ENCODE results near the gene LIM2.

The LIM2 gene

DNA sequence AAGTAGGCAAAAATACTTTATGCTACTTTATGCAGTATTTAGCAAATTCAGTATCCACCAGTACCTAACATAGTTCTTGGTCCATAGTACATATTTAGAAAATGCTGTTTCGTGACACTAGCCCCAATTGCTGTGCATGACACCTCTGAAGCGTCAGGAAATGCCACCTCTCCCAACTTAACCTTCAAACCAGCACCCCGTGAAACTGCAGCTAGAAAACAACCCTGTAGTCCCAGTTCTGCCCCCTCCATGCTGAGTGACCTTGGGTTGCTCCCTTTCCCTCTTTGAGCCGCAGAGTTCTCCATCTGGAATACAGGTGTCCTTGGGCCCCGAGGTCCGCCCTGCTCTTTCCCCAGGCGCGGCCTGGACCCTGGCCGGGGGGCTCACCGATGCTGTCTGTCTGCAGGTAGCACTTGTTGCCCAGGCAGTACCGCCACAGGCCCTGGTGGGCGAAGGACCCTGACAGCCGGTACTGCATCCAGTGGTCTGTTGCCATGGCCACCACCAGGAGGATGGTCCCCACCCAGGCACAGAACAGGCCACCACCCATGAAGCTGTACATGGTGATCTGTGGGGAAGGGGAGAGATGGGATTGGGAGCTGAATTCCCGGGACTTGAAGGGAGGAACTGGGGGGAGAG lies 773 bp downstream of the LIM2 start:
- H3K36me3 ChIP-seq (ENCODE audit: low read depth) = no peaks in the 10 kb centered on the region
- H3K4me1 ChIP-seq (ENCODE audit: insufficient read depth, poor library complexity, severe bottlenecking) = no peaks in the 10 kb centered on the region
- H3K4me3 ChIP-seq (ENCODE audit: severe bottlenecking) = no peak overlapping the region
- no peaks in the 10 kb centered on the region for H3K9me3 ChIP-seq (ENCODE audit: severe bottlenecking)
- H3K27me3 ChIP-seq (ENCODE audit: insufficient read depth, poor library complexity, severe bottlenecking) = no peaks in the 10 kb centered on the region
- no peak overlapping the region for H3K27ac ChIP-seq (ENCODE audit: poor library complexity, severe bottlenecking)
- DNase-seq (ENCODE audit: low spot score) (no peak), ATAC-seq (ENCODE audit: low read depth) (no peak)
- no peak for TF ChIP-seq CTCF (IDR thresholded peaks at IDR 0.05; ENCODE audit: poor library complexity, severe bottlenecking)

DNA sequence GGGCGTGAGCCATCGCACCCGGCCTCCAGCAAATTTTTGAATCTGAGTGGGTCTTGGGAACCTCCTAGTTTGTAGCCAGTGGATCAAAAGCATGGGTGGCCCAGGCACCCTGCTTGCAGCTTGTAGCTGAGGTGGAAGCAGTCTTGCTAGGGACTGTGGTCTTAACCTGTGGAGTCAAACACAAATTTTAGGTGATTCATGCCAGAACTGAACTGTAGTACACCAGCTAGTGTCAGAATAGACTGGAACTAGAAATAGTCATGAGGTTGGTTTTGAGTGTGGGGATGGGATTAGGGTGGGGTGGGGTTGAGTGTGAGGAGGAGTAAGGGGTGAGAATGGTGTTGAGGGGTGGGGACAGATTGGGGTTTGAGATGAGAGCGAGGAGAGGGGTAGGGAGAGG lies 5.8 kb downstream of the LIM2 start:
- TF ChIP-seq CTCF (IDR thresholded peaks at IDR 0.05; ENCODE audit: poor library complexity, severe bottlenecking) = no peak
- H3K4me3 ChIP-seq (ENCODE audit: severe bottlenecking) = no peak overlapping the region
- H3K27me3 ChIP-seq (ENCODE audit: insufficient read depth, poor library complexity, severe bottlenecking) = no peaks in the 10 kb centered on the region
- H3K27ac ChIP-seq (ENCODE audit: poor library complexity, severe bottlenecking) = no peak overlapping the region
- no peaks in the 10 kb centered on the region for H3K36me3 ChIP-seq (ENCODE audit: low read depth)
- H3K4me1 ChIP-seq (ENCODE audit: insufficient read depth, poor library complexity, severe bottlenecking) = no peaks in the 10 kb centered on the region
- DNase-seq (ENCODE audit: low spot score) (no peak), ATAC-seq (ENCODE audit: low read depth) (no peak)
- H3K9me3 ChIP-seq (ENCODE audit: severe bottlenecking) = no peaks in the 10 kb centered on the region

DNA sequence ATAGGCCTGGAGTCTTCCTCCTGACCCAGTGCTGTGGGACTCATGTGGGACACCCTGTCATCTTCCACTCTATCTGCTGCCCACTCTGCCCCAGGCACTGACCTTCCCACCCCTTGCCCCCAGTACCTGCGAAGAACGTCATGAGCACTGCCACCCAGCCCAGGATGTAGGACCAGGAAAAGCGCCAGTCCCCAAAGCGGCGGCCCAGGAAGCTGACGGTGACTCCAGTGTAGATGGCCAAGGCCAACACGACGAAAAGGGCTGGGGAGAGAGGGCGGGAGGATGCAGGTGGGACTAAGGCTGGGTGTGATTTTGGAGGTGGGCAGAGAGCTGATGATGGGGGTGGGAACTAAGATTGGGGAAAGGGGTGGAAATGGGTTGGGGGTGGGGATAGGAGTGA lies 7.4 kb downstream of the LIM2 start:
- Histone ChIP-seq H3K36me3 (ENCODE audit: low read depth) (no peaks in the 10 kb centered on the region), H3K4me3 (ENCODE audit: severe bottlenecking) (no peak overlapping the region), H3K27ac (ENCODE audit: poor library complexity, severe bottlenecking) (no peak overlapping the region), H3K27me3 (ENCODE audit: insufficient read depth, poor library complexity, severe bottlenecking) (no peaks in the 10 kb centered on the region), H3K4me1 (ENCODE audit: insufficient read depth, poor library complexity, severe bottlenecking) (no peaks in the 10 kb centered on the region), H3K9me3 (ENCODE audit: severe bottlenecking) (no peaks in the 10 kb centered on the region)
- TF ChIP-seq CTCF (IDR thresholded peaks at IDR 0.05; ENCODE audit: poor library complexity, severe bottlenecking) = no peak
- no peak for ATAC-seq (ENCODE audit: low read depth)
- no peak for DNase-seq (ENCODE audit: low spot score)

DNA sequence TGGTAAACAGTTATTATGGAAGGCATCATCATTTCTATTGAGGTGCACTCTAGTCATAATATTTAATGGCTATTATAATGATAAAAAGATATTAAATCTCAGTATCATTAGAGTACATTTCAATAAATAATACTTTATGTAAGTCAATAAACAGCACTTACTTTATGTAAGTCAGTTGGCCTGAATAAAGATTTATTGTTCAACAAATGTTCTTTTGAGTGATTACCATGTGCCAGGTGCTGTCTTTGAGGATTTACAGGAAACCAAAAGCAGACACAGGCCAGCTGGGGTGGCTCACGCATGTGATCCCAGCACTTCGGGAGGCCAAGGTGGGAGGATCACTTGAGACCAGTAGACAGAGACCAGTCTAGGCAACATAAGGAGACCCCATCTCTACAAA lies 10.4 kb downstream of the LIM2 start:
- ATAC-seq (ENCODE audit: low read depth) = no peak
- DNase-seq (ENCODE audit: low spot score) = no peak
- Histone ChIP-seq H3K4me1 (ENCODE audit: insufficient read depth, poor library complexity, severe bottlenecking) (no peaks in the 10 kb centered on the region), H3K36me3 (ENCODE audit: low read depth) (no peaks in the 10 kb centered on the region), H3K27ac (ENCODE audit: poor library complexity, severe bottlenecking) (no peak overlapping the region), H3K4me3 (ENCODE audit: severe bottlenecking) (no peak overlapping the region), H3K9me3 (ENCODE audit: severe bottlenecking) (no peaks in the 10 kb centered on the region), H3K27me3 (ENCODE audit: insufficient read depth, poor library complexity, severe bottlenecking) (no peaks in the 10 kb centered on the region)
- TF ChIP-seq CTCF (IDR thresholded peaks at IDR 0.05; ENCODE audit: poor library complexity, severe bottlenecking) = no peak

- DNase-seq (ENCODE audit: low spot score) (no peak), ATAC-seq (ENCODE audit: low read depth) (no peak)
- no peak for TF ChIP-seq CTCF (IDR thresholded peaks at IDR 0.05; ENCODE audit: poor library complexity, severe bottlenecking)
- no peaks in the 10 kb centered on the region for H3K9me3 ChIP-seq (ENCODE audit: severe bottlenecking)
- no peaks in the 10 kb centered on the region for H3K4me1 ChIP-seq (ENCODE audit: insufficient read depth, poor library complexity, severe bottlenecking)
- no peak overlapping the region for H3K27ac ChIP-seq (ENCODE audit: poor library complexity, severe bottlenecking)
- H3K36me3 ChIP-seq (ENCODE audit: low read depth) = no peaks in the 10 kb centered on the region
- H3K4me3 ChIP-seq (ENCODE audit: severe bottlenecking) = no peak overlapping the region
- H3K27me3 ChIP-seq (ENCODE audit: insufficient read depth, poor library complexity, severe bottlenecking) = no peaks in the 10 kb centered on the region
These were observed 12.1 kb downstream of the LIM2 start for GRCh38 chr19:51375504-51376221.

All from RWPE2 (cell line).